HEK293 (cell line): ENCODE data around the gene SRSF12.
A peak's percentile ranks its signal among the peaks of the same experiment; 100 is the strongest.

Source experiments
- CTCF ChIP-seq: fragments of 450-650 bp; formaldehyde crosslinking; IDR thresholded peaks from 2 replicates; pipeline ENCODE4 v1.5.1; 2016; ENCODE audit warnings: missing biosample characterization, missing genetic modification characterization
- HOXD13 ChIP-seq: sonication (generic); formaldehyde crosslinking; IDR thresholded peaks from 2 replicates; pipeline ENCODE4 v1.8.0; 2022; ENCODE audit warnings: missing genetic modification reagents, borderline replicate concordance
- KLF16 ChIP-seq: fragments of 450-650 bp; formaldehyde crosslinking; IDR thresholded peaks from 2 replicates; pipeline ENCODE4 v1.5.1; 2017; ENCODE audit warnings: missing biosample characterization, missing genetic modification characterization
- TRIM28 ChIP-seq: IDR thresholded peaks from 2 replicates; pipeline ENCODE4 v1.6.1; 2011; ENCODE audit warnings: low read length, control low read depth, borderline replicate concordance
- ZBTB1 ChIP-seq: fragments of 450-650 bp; formaldehyde crosslinking; IDR thresholded peaks from 2 replicates; pipeline ENCODE4 v1.5.1; 2016; ENCODE audit warnings: missing biosample characterization, missing genetic modification characterization
- ZNF211 ChIP-seq: fragments of 450-650 bp; formaldehyde crosslinking; IDR thresholded peaks from 2 replicates; pipeline ENCODE4 v1.5.1; 2016; ENCODE audit warnings: low read depth, missing biosample characterization, missing genetic modification characterization
- ZNF558 ChIP-seq: fragments of 450-650 bp; formaldehyde crosslinking; IDR thresholded peaks from 2 replicates; pipeline ENCODE4 v1.5.1; 2016; ENCODE audit warnings: missing biosample characterization, missing genetic modification characterization
- ZNF623 ChIP-seq: fragments of 450-650 bp; formaldehyde crosslinking; IDR thresholded peaks from 2 replicates; pipeline ENCODE4 v1.5.1; 2016; ENCODE audit warnings: missing biosample characterization, missing genetic modification characterization

- TF ChIP-seq ZBTB1 (tag by site-specific recombination) (no peak), TRIM28 (0 out of 2 replicates have a peak, but pooled peaks have one; percentile 20), HOXD13 (CRISPR knock-in tag) (no peak), ZNF558 (tag by site-specific recombination) (no peak), ZNF623 (tag by site-specific recombination) (no peak), CTCF (no peak), KLF16 (tag by site-specific recombination) (no peak), ZNF211 (tag by site-specific recombination) (no peak)
Measured at GRCh38 chr6:89048985-89049384, 68.9 kb downstream of the SRSF12 start.
